HL-60 (cell line): ENCODE data around the gene TENM3.

Experiments
- CTCF ChIP-seq: IDR thresholded peaks from one replicate; pipeline ENCODE4 v1.5.1; 2011; ENCODE audit warnings: low read length, control low read depth, inconsistent platforms; ENCODE audit not compliant: insufficient read depth
- POLR2AphosphoS5 ChIP-seq: IDR thresholded peaks from 2 replicates; pipeline ENCODE4 v1.6.1; 2012; ENCODE audit warnings: low read depth
- REST ChIP-seq: IDR thresholded peaks from 2 replicates; pipeline ENCODE4 v1.6.1; 2012; ENCODE audit warnings: low read depth; ENCODE audit not compliant: insufficient replicate concordance
- SPI1 ChIP-seq: IDR thresholded peaks from 2 replicates; pipeline ENCODE4 v1.6.1; 2012; ENCODE audit warnings: low read depth, mild to moderate bottlenecking, borderline replicate concordance

GRCh38 chr4:182294451-182294850 lies 51.2 kb downstream of the TENM3 start:
- TF ChIP-seq CTCF (no peak), POLR2AphosphoS5 (no peak), SPI1 (no peak), REST (no peak)
